GM23248 (cell line): Measurements from ENCODE around the gene EPHA1. TPM values are rescaled to one million over a fixed set of nuclear protein-coding genes. Genes with fewer than 3 reads are reported as not detected.

ENCODE experiments used
- DNase-seq: peaks from one replicate; pipeline ENCODE4 v3.0.0-alpha.2; 2015
- H2AFZ ChIP-seq: fragments of 200-600 bp; sonication (generic); 2 replicates; pipeline ENCODE4 v1.6.1; 2016; ENCODE audit warnings: antibody characterized with exemption
- H3F3A ChIP-seq: fragments of 200-600 bp; sonication (generic); 2 replicates; pipeline ENCODE4 v1.6.1; 2016; ENCODE audit warnings: mild to moderate bottlenecking, antibody characterized with exemption, mixed run types; ENCODE audit not compliant: insufficient read depth
- H3K27ac ChIP-seq: fragments of 200-600 bp; sonication (generic); 2 replicates; pipeline ENCODE4 v1.5.1; 2016; ENCODE audit warnings: mild to moderate bottlenecking
- H3K27me3 ChIP-seq: fragments of 200-600 bp; sonication (generic); replicated peaks from 2 replicates; pipeline ENCODE4 v1.6.1; 2016; ENCODE audit warnings: mild to moderate bottlenecking; ENCODE audit not compliant: insufficient read depth
- H3K36me3 ChIP-seq: fragments of 200-600 bp; sonication (generic); 2 replicates; pipeline ENCODE4 v1.6.1; 2016; ENCODE audit warnings: low read depth, mild to moderate bottlenecking
- H3K4me1 ChIP-seq: fragments of 200-600 bp; sonication (generic); 2 replicates; pipeline ENCODE4 v1.6.1; 2016; ENCODE audit warnings: mild to moderate bottlenecking; ENCODE audit not compliant: insufficient read depth
- H3K4me2 ChIP-seq: fragments of 200-600 bp; sonication (generic); one replicate; pipeline ENCODE4 v1.6.1; 2016; ENCODE audit warnings: mild to moderate bottlenecking; ENCODE audit not compliant: unreplicated experiment
- H3K4me3 ChIP-seq: fragments of 200-600 bp; sonication (generic); 2 replicates; pipeline ENCODE4 v1.5.1; 2016; ENCODE audit warnings: mild to moderate bottlenecking
- H3K79me2 ChIP-seq: fragments of 200-600 bp; sonication (generic); 2 replicates; pipeline ENCODE4 v1.6.1; 2016; ENCODE audit warnings: mild to moderate bottlenecking; ENCODE audit not compliant: insufficient read depth
- H3K9ac ChIP-seq: fragments of 200-600 bp; sonication (generic); 2 replicates; pipeline ENCODE4 v1.6.1; 2016; ENCODE audit warnings: mild to moderate bottlenecking
- H3K9me2 ChIP-seq: fragments of 200-600 bp; sonication (generic); 2 replicates; pipeline ENCODE4 v1.6.1; 2016; ENCODE audit warnings: mixed run types, mild to moderate bottlenecking, moderate library complexity; ENCODE audit not compliant: insufficient read depth
- H3K9me3 ChIP-seq: fragments of 200-600 bp; sonication (generic); one replicate; pipeline ENCODE4 v1.6.1; 2017; ENCODE audit warnings: low read depth
- H4K20me1 ChIP-seq: fragments of 200-600 bp; sonication (generic); 2 replicates; pipeline ENCODE4 v1.6.0; 2016; ENCODE audit not compliant: insufficient read depth
- EZH2 ChIP-seq: fragments of 200-600 bp; sonication (generic); IDR thresholded peaks from 2 replicates; pipeline ENCODE4 v1.6.1; 2018; ENCODE audit warnings: antibody characterized with exemption, mild to moderate bottlenecking; ENCODE audit not compliant: insufficient read depth, poor library complexity, severe bottlenecking
- EZH2phosphoT487 ChIP-seq: fragments of 200-600 bp; sonication (generic); IDR thresholded peaks from 2 replicates; pipeline ENCODE4 v1.6.1; 2018; ENCODE audit warnings: antibody characterized with exemption, moderate library complexity, mild to moderate bottlenecking, low read depth; ENCODE audit not compliant: insufficient read depth
- WGBS, 2 experiments: methylation state at CpG; one replicate each; pipeline ENCODE4 v1.1.6; 2015 to 2017; ENCODE audit warnings: low lambda C conversion rate in 2 of 2, low coverage in 1 of 2; ENCODE audit errors: missing lambda C conversion rate in 2 of 2; 5-methylcytosine and 5-hydroxymethylcytosine counted together
- in situ Hi-C: fragments of 300-500 bp; cut with MboI; formaldehyde crosslinking; loops from 2 replicates; pipeline ENCODE4 v1.15.0; 2020
- polyA plus RNA-seq: library from polyadenylated mRNA; unstranded; fragments of >200 nt; fragmentation: Nextera tagmentation; extraction: Ambion mirVana; gene quantifications from 2 replicates; pipeline ENCODE4 v1.2.1, GENCODE V29; 2016
- total RNA-seq: library from RNA; depleted of rRNA; stranded (reverse); fragments of >200 nt; shearing (Covaris generic); gene quantifications from 2 replicates; pipeline ENCODE4 v1.2.3, GENCODE V29; 2014

EPHA1 gene
- total and polyA plus RNA-seq, 2 experiments from 2014 or later: 0.83 TPM; not detected in 1

DNA sequence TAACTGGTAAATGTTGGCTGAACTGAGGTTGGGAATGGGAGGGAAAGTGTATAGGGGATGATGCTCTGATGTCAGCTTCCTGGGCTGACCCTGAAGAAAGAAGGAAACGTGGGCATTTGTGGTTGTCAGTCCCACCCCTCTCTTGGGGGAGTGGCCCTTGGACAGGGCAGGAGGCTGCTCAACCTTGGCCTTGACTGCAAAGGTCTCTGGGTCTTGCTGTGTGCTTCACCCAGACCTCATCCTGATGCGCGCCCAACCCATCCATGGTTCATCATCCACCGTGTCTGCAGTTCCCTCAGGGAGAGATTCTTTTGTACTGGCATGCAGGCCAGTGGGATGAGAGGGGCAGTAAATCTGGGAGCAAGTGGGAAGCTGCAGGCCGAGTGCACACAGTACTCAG is 32.3 kb downstream of the EPHA1 start:
- Histone ChIP-seq H3K9me2 (no peaks in the 10 kb centered on the region), H3K4me3 (no peak overlapping the region), H3K27ac (no peak overlapping the region), H3K4me2 (no peak overlapping the region), H3F3A (peaks cover 21% of the 10 kb centered on the region), H3K36me3 (no peaks in the 10 kb centered on the region), H4K20me1 (no peaks in the 10 kb centered on the region), H2AFZ (no peak overlapping the region), H3K79me2 (peaks cover 25% of the 10 kb centered on the region), H3K27me3 (no peaks in the 10 kb centered on the region), H3K4me1 (peaks cover 29% of the 10 kb centered on the region), H3K9me3 (no peaks in the 10 kb centered on the region), H3K9ac (no peak overlapping the region)
- no peak for DNase-seq
- TF ChIP-seq EZH2phosphoT487: no peak
- no peak for TF ChIP-seq EZH2
- 83% methylated on average over 5 of the region's 5 CpGs for WGBS, 2 experiments
- in situ Hi-C loops: no loop called here

DNA sequence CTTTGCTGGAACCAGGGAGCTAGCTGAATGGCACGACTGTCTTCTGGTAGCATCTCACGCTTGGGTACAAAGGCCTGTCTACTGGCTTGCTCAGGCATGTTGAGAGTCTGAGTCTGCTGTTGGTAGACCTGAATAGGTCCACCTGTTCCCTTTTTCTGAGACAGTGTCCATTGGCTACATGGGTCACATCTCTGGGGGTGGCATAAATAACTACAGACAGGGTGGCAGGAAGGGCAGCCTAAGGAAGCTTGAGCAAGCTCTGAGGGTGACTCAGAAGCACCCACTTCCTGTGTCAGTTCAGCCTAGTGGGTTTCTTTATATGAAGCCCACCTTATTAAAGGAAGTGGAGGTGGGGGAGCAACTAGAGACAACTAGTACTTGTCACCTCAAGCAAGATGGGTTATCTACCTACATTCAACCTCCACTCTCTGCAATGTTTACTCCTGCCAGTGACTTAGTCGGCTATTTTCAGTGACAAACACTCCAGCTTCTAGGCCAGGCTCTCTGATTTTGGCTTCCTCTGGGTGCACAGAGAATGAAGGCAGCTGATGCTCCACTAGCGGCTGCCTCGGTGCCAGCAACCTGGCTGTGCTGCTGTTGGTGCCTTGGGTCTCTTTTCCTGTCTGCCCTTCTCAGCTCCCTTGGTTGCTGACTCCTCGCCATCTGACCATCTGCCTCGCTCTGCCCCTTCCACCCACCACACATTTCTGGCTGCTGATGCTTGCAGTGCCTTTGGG is 33.2 kb downstream of the EPHA1 start:
- TF ChIP-seq EZH2phosphoT487: no peak
- TF ChIP-seq EZH2: no peak
- Histone ChIP-seq H3K4me2 (no peak overlapping the region), H3F3A (peaks cover 21% of the 10 kb centered on the region), H3K36me3 (no peaks in the 10 kb centered on the region), H3K79me2 (peaks cover 24% of the 10 kb centered on the region), H3K9me2 (no peaks in the 10 kb centered on the region), H3K4me1 (peaks cover 29% of the 10 kb centered on the region), H2AFZ (no peak overlapping the region), H3K9me3 (no peaks in the 10 kb centered on the region), H3K4me3 (no peak overlapping the region), H4K20me1 (no peaks in the 10 kb centered on the region), H3K27ac (no peak overlapping the region), H3K9ac (no peak overlapping the region), H3K27me3 (no peaks in the 10 kb centered on the region)
- 75 to 82% methylated on average over 7 of the region's 7 CpGs for WGBS, 2 experiments
- in situ Hi-C loops: no loop called here
- peak; percentile 42 for DNase-seq

- WGBS, 2 experiments: 87 to 89% methylated on average over 5 of the region's 5 CpGs
- peaks cover 17% of the 10 kb centered on the region for H3F3A ChIP-seq
- TF ChIP-seq EZH2: no peak
- no peak for TF ChIP-seq EZH2phosphoT487
- H3K36me3 ChIP-seq: no peaks in the 10 kb centered on the region
- H3K9me2 ChIP-seq: no peaks in the 10 kb centered on the region
- H4K20me1 ChIP-seq: no peaks in the 10 kb centered on the region
- H3K79me2 ChIP-seq: peaks cover 19% of the 10 kb centered on the region
- no peak for DNase-seq
- no peak overlapping the region for H2AFZ ChIP-seq
- in situ Hi-C loops: no loop called here
- H3K4me3 ChIP-seq: no peak overlapping the region
- no peaks in the 10 kb centered on the region for H3K9me3 ChIP-seq
- H3K4me1 ChIP-seq: peaks cover 25% of the 10 kb centered on the region
- H3K9ac ChIP-seq: no peak overlapping the region
- H3K27me3 ChIP-seq: no peaks in the 10 kb centered on the region
- H3K27ac ChIP-seq: no peak overlapping the region
- no peak overlapping the region for H3K4me2 ChIP-seq
These were observed 34.1 kb downstream of the EPHA1 start for GRCh38 chr7:143374561-143374960.

- WGBS, 2 experiments: 85 to 86% methylated on average over 4 of the region's 4 CpGs
- in situ Hi-C loops: no loop called here
- no peak for DNase-seq
These were observed 35.3 kb downstream of the EPHA1 start for GRCh38 chr7:143373255-143373794.

More at GRCh38 chr7:143373255-143373794, 35.3 kb downstream of the EPHA1 start:
- H4K20me1 ChIP-seq: no peaks in the 10 kb centered on the region
- H3K27ac ChIP-seq: no peak overlapping the region
- H3K9me3 ChIP-seq: no peaks in the 10 kb centered on the region
- no peak overlapping the region for H3K4me2 ChIP-seq
- H3K4me3 ChIP-seq: no peak overlapping the region
- no peak overlapping the region for H2AFZ ChIP-seq
- peaks cover 9% of the 10 kb centered on the region for H3F3A ChIP-seq
- TF ChIP-seq EZH2phosphoT487: no peak
- TF ChIP-seq EZH2: no peak
- no peaks in the 10 kb centered on the region for H3K9me2 ChIP-seq
- H3K4me1 ChIP-seq: peaks cover 16% of the 10 kb centered on the region
- H3K36me3 ChIP-seq: no peaks in the 10 kb centered on the region
- no peak overlapping the region for H3K9ac ChIP-seq
- peaks cover 8% of the 10 kb centered on the region; the same call in 1 of the 2 replicates for H3K79me2 ChIP-seq
- H3K27me3 ChIP-seq: no peaks in the 10 kb centered on the region
